GM21737 (cell line): Measurements from ENCODE around the gene KIAA0232.
"Not testable (repeated sequence)": the region's sequence is repeated elsewhere in the genome, so short reads cannot be mapped to it uniquely, and the experiment has no call there.

Experiments used
- ATAC-seq: cut with Tn5 transposase; IDR thresholded peaks from one replicate; pipeline ENCODE4 v1.9.1; 2021; ENCODE audit warnings: mild to moderate bottlenecking, moderate library complexity; ENCODE audit not compliant: unreplicated experiment

The KIAA0232 gene

GRCh38 chr4:6754481-6755087 lies 27.9 kb upstream of the KIAA0232 start:
- ATAC-seq, result no peak

GRCh38 chr4:6755088-6755753 lies 27.3 kb upstream of the KIAA0232 start:
- ATAC-seq, result no peak

GRCh38 chr4:6756345-6756744 lies 26.2 kb upstream of the KIAA0232 start:
- not testable (repeated sequence) for ATAC-seq

GRCh38 chr4:6758728-6759127 lies 23.8 kb upstream of the KIAA0232 start:
- no peak for ATAC-seq

- no peak for ATAC-seq
These were observed 21.7 kb upstream of the KIAA0232 start for GRCh38 chr4:6760865-6761264.

- ATAC-seq, result no peak
These were observed 20.6 kb upstream of the KIAA0232 start for GRCh38 chr4:6761649-6762615.

GRCh38 chr4:6763330-6763851 lies 19.1 kb upstream of the KIAA0232 start:
- no peak for ATAC-seq

- no peak for ATAC-seq
These were observed 17.4 kb upstream of the KIAA0232 start for GRCh38 chr4:6764976-6765620.

GRCh38 chr4:6765703-6766102 lies 16.8 kb upstream of the KIAA0232 start:
- ATAC-seq, result no peak

GRCh38 chr4:6767386-6767747 lies 15.2 kb upstream of the KIAA0232 start:
- no peak for ATAC-seq

GRCh38 chr4:6767748-6768538 lies 14.6 kb upstream of the KIAA0232 start:
- no peak for ATAC-seq

- no peak for ATAC-seq
These were observed 14.0 kb upstream of the KIAA0232 start for GRCh38 chr4:6768539-6768905.

- no peak for ATAC-seq
These were observed 13.1 kb upstream of the KIAA0232 start for GRCh38 chr4:6769233-6769988.

- no peak for ATAC-seq
These were observed 12.5 kb upstream of the KIAA0232 start for GRCh38 chr4:6769989-6770420.

- no peak for ATAC-seq
These were observed 11.8 kb upstream of the KIAA0232 start for GRCh38 chr4:6770581-6771228.

- ATAC-seq, result no peak
These were observed 11.3 kb upstream of the KIAA0232 start for GRCh38 chr4:6771229-6771671.

GRCh38 chr4:6772223-6772928 lies 10.2 kb upstream of the KIAA0232 start:
- no peak for ATAC-seq

- ATAC-seq, result no peak
These were observed 9.4 kb upstream of the KIAA0232 start for GRCh38 chr4:6773106-6773505.
